H1 (cell line): ENCODE measurements around the gene ZFP14.
"Not testable (repeated sequence)": the region's sequence is repeated elsewhere in the genome, so short reads cannot be mapped to it uniquely, and the experiment has no call there.

ENCODE experiments used
- CBX8 ChIP-seq: fragments of 300-800, 300-1000 bp; sonication (generic); IDR thresholded peaks from 2 replicates; pipeline ENCODE4 v1.7.1; 2016; ENCODE audit warnings: low read depth, low read length, borderline replicate concordance
- CTCF ChIP-seq, 3 experiments: IDR thresholded peaks; 1 replicate in 2 of 3; 2 replicates in 1 of 3; pipeline versions ENCODE4 v1.5.1 to v1.6.1; 2011; ENCODE audit warnings: low read length in 3 of 3, mild to moderate bottlenecking in 3 of 3, inconsistent platforms in 2 of 3, low read depth in 1 of 3, moderate library complexity in 1 of 3; ENCODE audit not compliant: insufficient read depth in 1 of 3; ENCODE audit errors: control extremely low read depth in 1 of 3
- FOSL1 ChIP-seq: IDR thresholded peaks from 2 replicates; pipeline ENCODE4 v1.6.1; 2011; ENCODE audit warnings: mild to moderate bottlenecking, low read depth, low read length, moderate library complexity; ENCODE audit not compliant: insufficient read depth
- HDAC6 ChIP-seq: IDR thresholded peaks from one replicate; pipeline ENCODE4 v1.7.1; 2012; ENCODE audit warnings: low read depth, mild to moderate bottlenecking, inconsistent platforms, low read length, moderate library complexity
- POLR2A ChIP-seq, 2 experiments: IDR thresholded peaks; 1 replicate in 1 of 2; 2 replicates in 1 of 2; pipeline ENCODE4 v1.6.1; 2011; ENCODE audit warnings: low read depth in 2 of 2, low read length in 2 of 2, mild to moderate bottlenecking in 2 of 2; ENCODE audit errors: control extremely low read depth in 1 of 2
- RAD21 ChIP-seq, 2 experiments: IDR thresholded peaks in 1 of 2; conservative IDR thresholded peaks in 1 of 2; 2 replicates each; pipeline ENCODE4 v1.6.1; 2011; ENCODE audit warnings: low read depth in 2 of 2, low read length in 2 of 2, improper control_type of control experiment in 1 of 2, inconsistent platforms in 1 of 2, mild to moderate bottlenecking in 1 of 2, moderate library complexity in 1 of 2
- RFX5 ChIP-seq: IDR thresholded peaks from 2 replicates; pipeline ENCODE4 v1.6.1; 2011; ENCODE audit warnings: low read depth, low read length, improper control_type of control experiment, borderline replicate concordance
- RNF2 ChIP-seq: fragments of 200-900, 300-1000 bp; sonication (generic); IDR thresholded peaks from 2 replicates; pipeline ENCODE4 v1.7.1; 2016; ENCODE audit warnings: borderline replicate concordance, low read depth, mild to moderate bottlenecking, antibody characterized with exemption, low read length; ENCODE audit not compliant: poor library complexity, severe bottlenecking; ENCODE audit errors: missing control alignments
- RXRA ChIP-seq: IDR thresholded peaks from 2 replicates; pipeline ENCODE4 v1.6.1; 2011; ENCODE audit warnings: low read depth, mild to moderate bottlenecking, low read length, moderate library complexity; ENCODE audit not compliant: insufficient read depth
- YY1 ChIP-seq: IDR thresholded peaks from 2 replicates; pipeline ENCODE4 v1.6.1; 2011; ENCODE audit warnings: low read depth, mild to moderate bottlenecking, low read length

- TF ChIP-seq RAD21 (IDR thresholded peaks at IDR 0.05 in 1 of 2, conservative IDR thresholded peaks at IDR 0.05 in 1 of 2; ENCODE audit: low read depth in 2 of 2, low read length in 2 of 2); CTCF (IDR thresholded peaks at IDR 0.05; ENCODE audit: control extremely low read depth in 1 of 3, insufficient read depth in 1 of 3, low read depth in 1 of 3, low read length in 3 of 3); FOSL1; RNF2; CBX8; HDAC6; RXRA; RFX5; YY1; POLR2A (IDR thresholded peaks at IDR 0.05; ENCODE audit: control extremely low read depth in 1 of 2, low read depth in 2 of 2, low read length in 2 of 2): not testable (repeated sequence)
These were observed 68.5 kb downstream of the ZFP14 start for GRCh38 chr19:36310416-36310990.
